Heart left ventricle (tissue), 16 donors: Measurements from ENCODE around the gene BLACAT1. TPM values are rescaled to one million over a fixed set of nuclear protein-coding genes. Genes with fewer than 3 reads are reported as not detected.

ENCODE experiments used
- ATAC-seq, 4 donors: fragments of 200-7000 bp; cut with Tn5 transposase; one replicate each; pipeline ENCODE4 v1.9.1; 2020 to 2022; ENCODE audit warnings: moderate library complexity in 4 of 4, mild to moderate bottlenecking in 3 of 4, moderate number of reproducible peaks in 1 of 4
- DNase-seq, 5 donors: peaks; one replicate each; pipeline ENCODE4 v3.0.0-alpha.2; 2020
- H3K27ac ChIP-seq, 12 donors: fragments of 200-600 bp; sonication (generic) in 4 of 12; one replicate each; pipeline versions ENCODE4 v1.5.0 to v1.8.0; 2016 to 2022; ENCODE audit warnings: mild to moderate bottlenecking in 2 of 12
- H3K27me3 ChIP-seq, 9 donors: fragments of 200-600 bp; sonication (generic) in 2 of 9; one replicate each; pipeline versions ENCODE4 v1.5.1 to v1.8.0; 2016 to 2022; ENCODE audit warnings: mild to moderate bottlenecking in 3 of 9
- H3K36me3 ChIP-seq, 9 donors: fragments of 200-600 bp; sonication (generic) in 2 of 9; one replicate each; pipeline versions ENCODE4 v1.5.0 to v1.8.0; 2018 to 2022; ENCODE audit warnings: mild to moderate bottlenecking in 2 of 9
- H3K4me1 ChIP-seq, 12 donors: fragments of 200-600 bp; sonication (generic) in 4 of 12; one replicate each; pipeline versions ENCODE4 v1.5.0 to v1.8.0; 2016 to 2022; ENCODE audit warnings: mild to moderate bottlenecking in 3 of 12
- H3K4me3 ChIP-seq, 12 donors: fragments of 200-600 bp; sonication (generic) in 4 of 12; one replicate each; pipeline versions ENCODE4 v1.5.0 to v1.8.0; 2017 to 2022; ENCODE audit warnings: mild to moderate bottlenecking in 9 of 12, moderate library complexity in 4 of 12
- H3K9me3 ChIP-seq, 12 donors: fragments of 200-600 bp; sonication (generic) in 4 of 12; one replicate each; pipeline versions ENCODE4 v1.5.0 to v1.8.0; 2016 to 2022; ENCODE audit warnings: mild to moderate bottlenecking in 1 of 12
- POLR2A ChIP-seq, 2 donors: fragments of 450-650 bp; IDR thresholded peaks; one replicate each; pipeline ENCODE4 v1.6.1; 2017; ENCODE audit warnings: antibody characterized with exemption in 2 of 2, mild to moderate bottlenecking in 2 of 2, moderate library complexity in 2 of 2
- WGBS, 4 donors: extraction: QIAGEN DNeasy Blood & Tissue Kit in 2 of 4; methylation state at CpG; one replicate each; pipeline versions ENCODE4 v1.1.5 to v1.1.7; 2013 to 2018; 5-methylcytosine and 5-hydroxymethylcytosine counted together
- intact Hi-C, 10 donors: fragments of 100-400 bp; cut with DNase I; formaldehyde crosslinking; loops; one replicate each; pipeline versions ENCODE4 v1.11.1 to v1.14.2; 2022
- polyA plus RNA-seq, 2 donors: library from polyadenylated mRNA; stranded (reverse); fragments of 200-250 nt; gene quantifications; one replicate each; pipeline ENCODE4 v1.2.3, GENCODE V29; 2013
- total RNA-seq, 9 donors: library from RNA; depleted of rRNA in 2 of 9; stranded (reverse); fragments of >200 nt in 2 of 9; fragmentation: NEBNext Ultra II Directional in 3 of 9; extraction: Animal tissue kit (Norgen Biotek cat#: 25700) in 3 of 9; gene quantifications; one replicate each; pipeline versions ENCODE4 v1.1.0 to v1.2.4, GENCODE V29; 2016 to 2023
- TF ChIP-seq, protein P1 (sequence below), 12 donors: fragments of 200-600 bp; sonication (generic) in 4 of 12; IDR thresholded peaks; one replicate each; pipeline versions ENCODE4 v1.5.0 to v1.8.0; 2018 to 2022; ENCODE audit warnings: antibody characterized with exemption in 12 of 12, mild to moderate bottlenecking in 5 of 12
- donor health status: ischemic (EF 13 %, LVEDD 7.1; RV severe dilation, severe dysfunction).
- donor health status: healthy with polysubstance abuse.
- donor health status: DM: no; HTN: yes; CAD: no.
- donor health status: DM: no; HTN: no; CAD: no.
- donor health status: ischemic (EF 25% LVEDD 6.9; RV normal size, moderate dysfunction).
- donor health status: ischemic (EF 25% LVEDD 5.7; RV mildly dilated, moderate dysfunction).
- donor health status: healthy.
- donor health status: DM: yes; HTN: yes; CAD: no.
- donor health status: ischemic (EF 35%, LVEDD 5.7; RV mildly dilated, moderate dysfunction).
- donor health status: nonischemic (EF 11% LVEDD 7.7; RV severe dilation, severe dysfunction).
- donor health status: DM: yes; HTN: yes; CAD: no.
- donor health status: PGD.
- donor health status: ischemic (EF 29% LVEDD 5.4; RV normal size, mild dysfunction).
- donor health status: nonischemic (EF 23%, LVEDD 6.1; RV moderate dilation, normal function).

The BLACAT1 gene
- total and polyA plus RNA-seq, 11 donors: 0.27 TPM; not detected in 10

- Histone ChIP-seq H3K4me3 (no peak overlapping the region), H3K27me3 (peaks cover 0 to 29% (median 2%) of the 10 kb centered on the region in 9 donors), H3K4me1 (peaks cover 0 to 8% (median 0%) of the 10 kb centered on the region in 12 donors), H3K36me3 (no peaks in the 10 kb centered on the region), H3K9me3 (no peaks in the 10 kb centered on the region), H3K27ac (no peak overlapping the region)
- intact Hi-C loops: no loop called here
- DNase-seq: no peak
- 79 to 84% (median 82%) methylated on average over 2 of the region's 2 CpGs for WGBS, 4 donors
- ATAC-seq: no peak
- TF ChIP-seq, protein P1, sequence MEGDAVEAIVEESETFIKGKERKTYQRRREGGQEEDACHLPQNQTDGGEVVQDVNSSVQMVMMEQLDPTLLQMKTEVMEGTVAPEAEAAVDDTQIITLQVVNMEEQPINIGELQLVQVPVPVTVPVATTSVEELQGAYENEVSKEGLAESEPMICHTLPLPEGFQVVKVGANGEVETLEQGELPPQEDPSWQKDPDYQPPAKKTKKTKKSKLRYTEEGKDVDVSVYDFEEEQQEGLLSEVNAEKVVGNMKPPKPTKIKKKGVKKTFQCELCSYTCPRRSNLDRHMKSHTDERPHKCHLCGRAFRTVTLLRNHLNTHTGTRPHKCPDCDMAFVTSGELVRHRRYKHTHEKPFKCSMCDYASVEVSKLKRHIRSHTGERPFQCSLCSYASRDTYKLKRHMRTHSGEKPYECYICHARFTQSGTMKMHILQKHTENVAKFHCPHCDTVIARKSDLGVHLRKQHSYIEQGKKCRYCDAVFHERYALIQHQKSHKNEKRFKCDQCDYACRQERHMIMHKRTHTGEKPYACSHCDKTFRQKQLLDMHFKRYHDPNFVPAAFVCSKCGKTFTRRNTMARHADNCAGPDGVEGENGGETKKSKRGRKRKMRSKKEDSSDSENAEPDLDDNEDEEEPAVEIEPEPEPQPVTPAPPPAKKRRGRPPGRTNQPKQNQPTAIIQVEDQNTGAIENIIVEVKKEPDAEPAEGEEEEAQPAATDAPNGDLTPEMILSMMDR (IDR thresholded peaks at IDR 0.05): no peak
- TF ChIP-seq POLR2A (IDR thresholded peaks at IDR 0.05): no peak
Measured at GRCh38 chr1:205465392-205465791, 9.5 kb upstream of the BLACAT1 start.

- Histone ChIP-seq H3K4me1 (peaks cover 3 to 20% (median 12%) of the 10 kb centered on the region in 12 donors), H3K4me3 (no peak overlapping the region), H3K9me3 (no peaks in the 10 kb centered on the region), H3K36me3 (no peaks in the 10 kb centered on the region), H3K27ac (no peak overlapping the region), H3K27me3 (peaks cover 32 to 87% (median 48%) of the 10 kb centered on the region in 9 donors)
- peak; percentile 55 to 75 (median 68) for ATAC-seq
- peak in 2 of 5 donors; percentile 32 to 55 for DNase-seq
- no peak for TF ChIP-seq POLR2A (IDR thresholded peaks at IDR 0.05)
- TF ChIP-seq, protein P1 (IDR thresholded peaks at IDR 0.05): no peak
- intact Hi-C loops: loop anchor here in 1 of 10 donors (2.0 kb wide), 1 partner anchor 20 kb away; no protein-coding TSS in a partner anchor
- WGBS, 4 donors: 49 to 54% (median 51%) methylated on average over 6 of the region's 6 CpGs
Measured at GRCh38 chr1:205458777-205459566, 3.1 kb upstream of the BLACAT1 start.

DNA sequence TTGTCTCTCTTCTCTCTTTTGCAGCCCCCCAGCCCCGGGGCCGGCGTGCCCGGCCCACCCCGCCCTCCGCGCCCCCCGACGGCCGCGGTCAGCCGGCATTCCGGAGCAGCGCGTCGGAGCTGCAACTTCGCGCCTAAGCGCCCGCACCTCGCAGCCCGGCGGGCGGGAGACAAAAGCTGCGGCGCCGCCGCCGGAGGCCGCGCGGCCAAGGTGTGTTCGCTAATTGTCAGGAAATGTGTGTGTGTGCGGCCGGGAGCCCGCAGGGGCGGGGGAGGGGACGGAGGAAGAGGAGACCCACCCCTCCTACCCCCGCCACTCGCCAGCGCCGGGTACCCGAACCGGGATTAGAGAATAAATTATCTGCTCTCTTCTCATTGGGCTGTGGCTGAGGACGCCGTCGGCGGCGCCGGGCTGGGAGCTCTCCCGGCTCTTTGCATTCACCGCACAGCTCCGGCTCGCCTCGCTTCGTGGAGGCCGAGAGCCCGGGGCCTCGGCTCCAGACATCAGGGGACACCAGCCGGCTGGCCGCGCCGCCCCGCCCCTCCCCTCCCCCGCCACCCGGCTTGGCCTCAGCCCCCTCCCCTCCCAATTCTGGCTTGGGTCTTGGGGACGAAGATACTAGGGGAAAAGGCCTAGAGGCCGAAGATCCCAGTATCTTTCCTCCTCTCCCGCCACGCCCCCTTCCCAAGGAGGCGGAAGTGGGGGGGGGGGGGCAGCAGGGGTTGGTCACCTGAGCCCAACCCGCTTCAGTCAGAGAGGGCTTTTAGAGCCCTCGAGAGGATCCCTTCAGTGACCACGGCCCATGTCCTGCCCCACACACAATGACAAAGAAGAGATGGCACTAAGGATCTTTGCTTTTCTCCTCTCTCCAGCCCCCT is 1.3 kb upstream of the BLACAT1 start:
- Histone ChIP-seq H3K9me3 (no peaks in the 10 kb centered on the region), H3K36me3 (no peaks in the 10 kb centered on the region), H3K27ac (no peak overlapping the region), H3K4me3 (peak overlapping the region in 4 of 12 donors; percentile 12 to 31 (median 22)), H3K4me1 (peaks cover 3 to 20% (median 12%) of the 10 kb centered on the region in 12 donors), H3K27me3 (peaks cover 37 to 92% (median 67%) of the 10 kb centered on the region in 9 donors)
- intact Hi-C loops: no loop called here
- ATAC-seq (no peak), DNase-seq (peak in 2 of 5 donors; percentile 17 to 54)
- TF ChIP-seq, protein P1 (IDR thresholded peaks at IDR 0.05): no peak
- no peak for TF ChIP-seq POLR2A (IDR thresholded peaks at IDR 0.05)
- WGBS, 4 donors: 1 to 8% (median 3%) methylated on average over 14 to 74 of the region's 74 CpGs
